Measurements from ENCODE around the gene CDH4. TPM values are rescaled to one million over a fixed set of nuclear protein-coding genes. Genes with fewer than 3 reads are reported as not detected.
"Not testable (repeated sequence)": the region's sequence is repeated elsewhere in the genome, so short reads cannot be mapped to it uniquely, and the experiment has no call there.

Gene CDH4
- total RNA-seq, 1 donor from 2014 or later = not detected

DNA sequence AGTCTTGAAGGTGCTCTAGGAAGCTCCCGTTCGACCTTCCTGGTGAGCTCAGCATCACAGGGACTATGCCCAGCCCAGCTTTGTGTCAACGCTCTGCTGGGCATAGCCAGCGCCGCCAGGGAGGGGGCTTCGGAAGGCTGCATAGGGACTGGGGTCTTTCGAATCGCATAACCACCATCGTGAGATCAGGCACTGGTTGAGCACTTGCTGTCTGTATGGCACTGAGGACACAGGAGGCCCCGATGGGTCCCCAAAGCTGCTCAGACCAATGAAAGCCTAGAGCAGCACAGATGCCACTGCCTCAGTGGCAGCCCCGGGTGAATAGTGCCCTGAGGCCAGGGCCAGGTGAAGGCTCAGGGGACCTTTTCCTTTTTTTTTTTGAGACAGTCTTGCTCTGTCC is 716.9 kb downstream of the CDH4 start:
- H3K36me3 ChIP-seq = peaks cover 17 to 19% of the 10 kb centered on the region in 2 donors
- H3K4me1 ChIP-seq = no peaks in the 10 kb centered on the region
- no peak overlapping the region for H3K27ac ChIP-seq
- no peak overlapping the region for H3K4me3 ChIP-seq
- DNase-seq (ENCODE audit: low spot score in 2 of 2) = no peak
- no peaks in the 10 kb centered on the region for H3K27me3 ChIP-seq
- intact Hi-C loops (cut with DNase I) = no loop called here
- no peaks in the 10 kb centered on the region for H3K9me3 ChIP-seq
- TF ChIP-seq, protein P1, sequence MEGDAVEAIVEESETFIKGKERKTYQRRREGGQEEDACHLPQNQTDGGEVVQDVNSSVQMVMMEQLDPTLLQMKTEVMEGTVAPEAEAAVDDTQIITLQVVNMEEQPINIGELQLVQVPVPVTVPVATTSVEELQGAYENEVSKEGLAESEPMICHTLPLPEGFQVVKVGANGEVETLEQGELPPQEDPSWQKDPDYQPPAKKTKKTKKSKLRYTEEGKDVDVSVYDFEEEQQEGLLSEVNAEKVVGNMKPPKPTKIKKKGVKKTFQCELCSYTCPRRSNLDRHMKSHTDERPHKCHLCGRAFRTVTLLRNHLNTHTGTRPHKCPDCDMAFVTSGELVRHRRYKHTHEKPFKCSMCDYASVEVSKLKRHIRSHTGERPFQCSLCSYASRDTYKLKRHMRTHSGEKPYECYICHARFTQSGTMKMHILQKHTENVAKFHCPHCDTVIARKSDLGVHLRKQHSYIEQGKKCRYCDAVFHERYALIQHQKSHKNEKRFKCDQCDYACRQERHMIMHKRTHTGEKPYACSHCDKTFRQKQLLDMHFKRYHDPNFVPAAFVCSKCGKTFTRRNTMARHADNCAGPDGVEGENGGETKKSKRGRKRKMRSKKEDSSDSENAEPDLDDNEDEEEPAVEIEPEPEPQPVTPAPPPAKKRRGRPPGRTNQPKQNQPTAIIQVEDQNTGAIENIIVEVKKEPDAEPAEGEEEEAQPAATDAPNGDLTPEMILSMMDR (IDR thresholded peaks at IDR 0.05) = no peak

DNA sequence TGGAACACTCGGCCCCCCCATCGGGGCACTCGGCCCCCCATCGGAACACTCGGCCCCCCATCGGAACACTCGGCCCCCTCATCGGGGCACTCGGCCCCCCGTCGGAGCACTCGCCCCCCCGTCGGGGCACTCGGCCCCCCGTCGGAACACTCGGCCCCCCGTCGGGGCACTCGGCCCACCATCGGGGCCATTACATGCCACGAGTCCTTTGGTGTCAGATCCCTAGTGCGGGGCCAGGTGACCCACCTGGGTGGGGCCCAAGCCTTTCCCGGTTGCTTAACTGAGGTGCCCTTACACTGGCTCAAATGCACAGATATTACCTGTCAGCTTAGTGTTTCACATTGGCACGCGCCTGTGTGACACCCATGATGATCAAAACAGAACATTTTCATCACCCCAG is 717.7 kb downstream of the CDH4 start:
- TF ChIP-seq, protein P1 (IDR thresholded peaks at IDR 0.05) = no peak
- H3K27me3 ChIP-seq = no peaks in the 10 kb centered on the region
- intact Hi-C loops (cut with DNase I) = no loop called here
- no peak overlapping the region for H3K27ac ChIP-seq
- H3K9me3 ChIP-seq = no peaks in the 10 kb centered on the region
- H3K4me1 ChIP-seq = no peaks in the 10 kb centered on the region
- no peak overlapping the region for H3K4me3 ChIP-seq
- H3K36me3 ChIP-seq = peaks cover 23 to 28% of the 10 kb centered on the region in 2 donors
- no peak for DNase-seq (ENCODE audit: low spot score in 2 of 2)

DNA sequence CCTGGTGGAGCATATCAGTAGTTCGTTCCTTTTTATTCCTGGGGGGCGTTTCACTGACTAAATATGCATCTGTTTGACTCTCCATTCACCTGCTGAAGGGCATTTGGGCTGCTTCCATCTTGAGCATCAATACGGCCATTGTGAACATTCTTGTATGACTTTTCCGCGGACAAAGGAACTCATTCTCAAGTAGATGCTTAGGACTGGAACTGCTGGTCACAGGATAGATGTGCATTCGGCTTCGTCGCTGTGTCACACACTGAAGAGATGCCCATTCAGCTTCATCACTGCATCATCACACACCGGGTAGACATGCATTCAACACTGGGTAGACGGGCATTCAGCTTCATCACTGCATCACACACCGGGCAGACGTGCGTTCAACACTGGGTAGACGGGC is 718.3 kb downstream of the CDH4 start:
- H3K4me3 ChIP-seq = no peak overlapping the region
- TF ChIP-seq, protein P1 (IDR thresholded peaks at IDR 0.05) = no peak
- DNase-seq (ENCODE audit: low spot score in 2 of 2) = no peak
- intact Hi-C loops (cut with DNase I) = no loop called here
- H3K27ac ChIP-seq = no peak overlapping the region
- peaks cover 23 to 29% of the 10 kb centered on the region in 2 donors for H3K36me3 ChIP-seq
- no peaks in the 10 kb centered on the region for H3K9me3 ChIP-seq
- no peaks in the 10 kb centered on the region for H3K27me3 ChIP-seq
- H3K4me1 ChIP-seq = no peaks in the 10 kb centered on the region

DNA sequence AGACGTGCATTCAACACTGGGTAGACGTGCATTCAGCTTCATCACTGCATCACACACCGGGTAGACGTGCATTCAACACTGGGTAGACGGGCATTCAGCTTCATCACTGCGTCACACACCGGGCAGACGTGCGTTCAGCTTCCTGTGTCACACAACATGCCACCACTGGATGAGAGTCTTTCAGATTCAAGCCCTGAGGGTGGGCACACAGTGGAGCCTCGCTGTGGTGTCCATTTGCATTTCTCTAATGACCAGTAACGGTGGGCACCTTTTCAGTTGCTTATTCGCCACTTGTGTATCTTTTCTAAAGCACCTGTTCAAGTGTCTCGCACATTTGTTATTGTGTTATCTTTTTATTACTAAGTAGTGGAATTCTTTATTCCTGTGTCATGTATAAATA is 719.5 kb downstream of the CDH4 start:
- H3K27ac ChIP-seq; H3K27me3 ChIP-seq; intact Hi-C loops (cut with DNase I); DNase-seq (ENCODE audit: low spot score in 2 of 2); H3K4me1 ChIP-seq; H3K4me3 ChIP-seq; H3K9me3 ChIP-seq: not testable (repeated sequence)
- peaks cover 32 to 39% of the 10 kb centered on the region in 2 donors for H3K36me3 ChIP-seq

DNA sequence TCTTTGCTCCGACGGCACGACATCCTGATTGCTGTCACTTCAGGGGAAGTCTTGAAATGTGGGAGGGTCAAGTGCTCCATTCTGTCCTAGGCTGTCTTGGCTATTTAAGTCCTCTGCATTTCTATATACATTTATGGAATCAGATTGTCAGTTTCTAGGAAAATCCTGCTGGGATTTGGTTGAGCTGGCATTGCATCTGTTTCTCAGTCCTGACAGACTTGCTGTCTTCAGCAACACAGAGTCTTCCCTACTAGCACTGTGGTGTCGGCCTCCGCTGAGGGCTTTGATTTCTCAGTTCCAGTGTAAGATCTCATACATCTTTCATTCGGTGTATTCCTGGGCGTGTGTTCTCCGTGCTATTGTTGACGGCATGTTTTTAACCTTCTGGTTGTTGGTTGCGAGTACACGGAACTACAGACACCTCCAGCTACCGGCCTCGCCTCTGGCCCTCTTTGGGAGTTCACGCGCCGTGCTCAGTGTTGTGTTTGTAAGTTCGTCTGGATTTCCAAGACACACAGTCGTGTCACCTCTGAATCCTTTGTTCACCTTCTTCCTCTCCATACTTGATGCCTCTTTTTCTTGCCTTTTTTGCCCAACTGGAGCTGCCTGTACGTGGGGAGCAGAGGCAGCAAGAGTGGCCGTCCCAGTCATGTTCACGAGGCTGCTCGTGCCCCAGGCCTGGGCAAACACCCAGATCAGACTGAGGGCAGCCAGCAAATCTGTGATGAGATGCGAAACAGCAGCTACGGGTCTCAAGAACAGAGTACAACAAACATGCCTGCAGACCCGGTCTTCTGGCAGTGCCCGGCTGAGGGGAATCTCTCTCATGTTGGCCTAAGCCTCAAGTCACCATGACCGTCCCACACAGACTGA is 720.8 kb downstream of the CDH4 start:
- Histone ChIP-seq H3K27ac (no peak overlapping the region), H3K4me3 (no peak overlapping the region), H3K27me3 (no peaks in the 10 kb centered on the region), H3K9me3 (no peaks in the 10 kb centered on the region), H3K4me1 (no peaks in the 10 kb centered on the region), H3K36me3 (peaks cover 34 to 52% of the 10 kb centered on the region in 2 donors)
- DNase-seq (ENCODE audit: low spot score in 2 of 2) = no peak
- intact Hi-C loops (cut with DNase I) = no loop called here
- TF ChIP-seq, protein P1 (IDR thresholded peaks at IDR 0.05) = no peak

DNA sequence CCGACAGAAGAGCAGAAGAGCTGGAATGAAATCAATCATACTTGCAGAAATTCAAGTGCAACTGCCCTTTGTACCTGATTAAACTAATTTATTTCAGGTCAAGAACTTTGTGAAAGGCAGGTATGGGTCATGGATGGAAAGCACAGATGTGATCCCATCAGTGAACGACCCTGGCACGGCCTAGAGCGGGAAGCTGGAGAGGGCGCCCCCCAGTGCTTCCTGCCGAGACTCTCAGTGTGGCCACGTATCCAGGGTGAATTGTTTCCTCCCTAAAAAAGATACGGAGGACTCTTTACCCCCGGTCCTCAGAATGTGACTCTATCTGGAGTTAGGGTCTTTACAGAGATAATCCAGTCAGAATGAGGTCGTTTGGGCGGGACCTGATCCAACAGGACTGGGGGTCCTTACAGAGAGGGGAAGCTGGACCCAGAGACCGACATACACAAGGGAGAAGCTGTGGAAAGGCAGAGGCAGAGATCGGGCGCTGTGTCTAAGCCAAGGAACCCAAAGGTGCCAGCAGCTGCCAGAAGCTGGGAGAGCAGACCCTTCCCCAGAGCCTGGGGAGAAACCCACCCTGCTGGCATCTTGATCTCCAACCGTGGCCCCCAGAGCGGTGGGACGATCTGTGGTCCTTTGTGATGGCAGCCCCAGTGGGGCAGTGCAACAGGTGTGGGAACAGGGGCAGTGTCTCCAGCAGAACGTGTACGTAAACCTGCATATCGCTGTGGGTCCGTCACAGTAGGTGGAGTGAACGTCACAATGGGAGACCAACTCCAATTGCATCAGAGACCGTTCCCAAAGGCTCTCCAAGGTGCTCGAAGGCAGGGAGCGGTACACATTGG is 721.7 kb downstream of the CDH4 start:
- peaks cover 34 to 54% of the 10 kb centered on the region in 2 donors for H3K36me3 ChIP-seq
- intact Hi-C loops (cut with DNase I) = no loop called here

More for the DNA sequence above, 721.7 kb downstream of the CDH4 start:
- H3K4me1 ChIP-seq = no peaks in the 10 kb centered on the region
- H3K27me3 ChIP-seq = no peaks in the 10 kb centered on the region
- H3K27ac ChIP-seq = no peak overlapping the region
- no peak overlapping the region for H3K4me3 ChIP-seq
- TF ChIP-seq, protein P1 (IDR thresholded peaks at IDR 0.05) = no peak
- H3K9me3 ChIP-seq = no peaks in the 10 kb centered on the region
- no peak for DNase-seq (ENCODE audit: low spot score in 2 of 2)
